ENCODE results near the gene ATP6V0D1. TPM values are rescaled to one million over a fixed set of nuclear protein-coding genes. Genes with fewer than 3 reads are reported as not detected.

ATP6V0D1 gene
- total and polyA plus RNA-seq, 2 of the 4 experiments (the other 2 are of a cell fraction) = 112 to 124 TPM

Small RNAs within 50 kb of the gene (microRNA-seq; reads per million reads assigned to microRNA genes)
- not detected for gene RNU1-123P (ENCODE audit: insufficient read depth, insufficient read length)

Small RNAs within 50 kb of the gene (small RNA-seq; reads per million reads assigned to genes)
- 0 reads per million in 5 experiments for gene RNU1-123P

Other genes with a start within 250 kb of the ATP6V0D1 start
- gene FHOD1, start 233.7 kb downstream of the ATP6V0D1 start, total RNA-seq (2012; rRNA removed) = 13.1 and 13.8 TPM in 2 replicates
- gene FHOD1, start 233.7 kb downstream of the ATP6V0D1 start, polyA plus RNA-seq (2012; rRNA removed) = 64.0 and 71.4 TPM in 2 replicates
- gene SLC9A5, start 232.2 kb downstream of the ATP6V0D1 start, total RNA-seq (2012; rRNA removed) = 1.8 and 2.5 TPM in 2 replicates
- gene SLC9A5, start 232.2 kb downstream of the ATP6V0D1 start, polyA plus RNA-seq (2012; rRNA removed) = 5.4 and 5.7 TPM in 2 replicates
- gene PLEKHG4, start 201.6 kb downstream of the ATP6V0D1 start, total RNA-seq (2012; rRNA removed) = 8.3 and 14.0 TPM in 2 replicates
- 50.7 and 56.8 TPM in 2 replicates for gene PLEKHG4, start 201.6 kb downstream of the ATP6V0D1 start, polyA plus RNA-seq (2012; rRNA removed)
- under 0.01 TPM in 1 of 2 replicates, not detected in the other for gene KCTD19, start 154.4 kb downstream of the ATP6V0D1 start, total RNA-seq (2012; rRNA removed)
- gene KCTD19, start 154.4 kb downstream of the ATP6V0D1 start, polyA plus RNA-seq (2012; rRNA removed) = 0.07 and 0.36 TPM in 2 replicates
- 0.18 TPM in 1 of 2 replicates, not detected in the other for gene LRRC36, start 154.3 kb downstream of the ATP6V0D1 start, total RNA-seq (2012; rRNA removed)
- gene LRRC36, start 154.3 kb downstream of the ATP6V0D1 start, polyA plus RNA-seq (2012; rRNA removed) = 0.20 and 0.29 TPM in 2 replicates
- 0.54 and 0.56 TPM in 2 replicates for gene TPPP3, start 87.7 kb downstream of the ATP6V0D1 start, total RNA-seq (2012; rRNA removed)
- gene TPPP3, start 87.7 kb downstream of the ATP6V0D1 start, polyA plus RNA-seq (2012; rRNA removed) = 2.2 and 2.4 TPM in 2 replicates
- gene ZDHHC1, start 64.7 kb downstream of the ATP6V0D1 start, total RNA-seq (2012; rRNA removed) = 1.7 and 2.0 TPM in 2 replicates
- 5.9 and 6.1 TPM in 2 replicates for gene ZDHHC1, start 64.7 kb downstream of the ATP6V0D1 start, polyA plus RNA-seq (2012; rRNA removed)
- not detected in 2 replicates for gene HSD11B2, start 50.0 kb downstream of the ATP6V0D1 start, total RNA-seq (2012; rRNA removed)
- 0.26 and 0.27 TPM in 2 replicates for gene HSD11B2, start 50.0 kb downstream of the ATP6V0D1 start, polyA plus RNA-seq (2012; rRNA removed)
- not detected in 2 replicates for gene AGRP, start 2.4 kb upstream of the ATP6V0D1 start, total RNA-seq (2012; rRNA removed)
- gene AGRP, start 2.4 kb upstream of the ATP6V0D1 start, polyA plus RNA-seq (2012; rRNA removed) = not detected in 2 replicates
- gene RIPOR1, start 47.7 kb upstream of the ATP6V0D1 start, total RNA-seq (2012; rRNA removed) = 9.5 and 15.8 TPM in 2 replicates
- gene RIPOR1, start 47.7 kb upstream of the ATP6V0D1 start, polyA plus RNA-seq (2012; rRNA removed) = 33.0 and 41.3 TPM in 2 replicates
- 22.8 and 26.4 TPM in 2 replicates for gene CTCF, start 81.4 kb upstream of the ATP6V0D1 start, total RNA-seq (2012; rRNA removed)
- gene CTCF, start 81.4 kb upstream of the ATP6V0D1 start, polyA plus RNA-seq (2012; rRNA removed) = 16.1 and 16.7 TPM in 2 replicates
- 0.18 and 0.28 TPM in 2 replicates for gene CARMIL2, start 164.0 kb upstream of the ATP6V0D1 start, total RNA-seq (2012; rRNA removed)
- gene CARMIL2, start 164.0 kb upstream of the ATP6V0D1 start, polyA plus RNA-seq (2012; rRNA removed) = 0.77 and 0.97 TPM in 2 replicates
- 12.8 and 15.6 TPM in 2 replicates for gene ACD, start 179.1 kb upstream of the ATP6V0D1 start, total RNA-seq (2012; rRNA removed)
- gene ACD, start 179.1 kb upstream of the ATP6V0D1 start, polyA plus RNA-seq (2012; rRNA removed) = 31.1 and 38.9 TPM in 2 replicates
- gene PARD6A, start 179.8 kb upstream of the ATP6V0D1 start, total RNA-seq (2012; rRNA removed) = 0.28 and 0.36 TPM in 2 replicates
- 0.55 and 0.65 TPM in 2 replicates for gene PARD6A, start 179.8 kb upstream of the ATP6V0D1 start, polyA plus RNA-seq (2012; rRNA removed)
- 2.9 and 3.1 TPM in 2 replicates for gene ENKD1, start 185.6 kb upstream of the ATP6V0D1 start, total RNA-seq (2012; rRNA removed)
- 6.3 and 7.8 TPM in 2 replicates for gene ENKD1, start 185.6 kb upstream of the ATP6V0D1 start, polyA plus RNA-seq (2012; rRNA removed)
- gene C16orf86, start 185.7 kb upstream of the ATP6V0D1 start, total RNA-seq (2012; rRNA removed) = 0.28 and 0.54 TPM in 2 replicates
- 0.63 and 0.70 TPM in 2 replicates for gene C16orf86, start 185.7 kb upstream of the ATP6V0D1 start, polyA plus RNA-seq (2012; rRNA removed)
- 15.8 and 18.1 TPM in 2 replicates for gene GFOD2, start 238.2 kb upstream of the ATP6V0D1 start, total RNA-seq (2012; rRNA removed)
- 12.3 and 13.3 TPM in 2 replicates for gene GFOD2, start 238.2 kb upstream of the ATP6V0D1 start, polyA plus RNA-seq (2012; rRNA removed)